Measurements from ENCODE around the gene MMP21. TPM values are rescaled to one million over a fixed set of nuclear protein-coding genes. Genes with fewer than 3 reads are reported as not detected.

The MMP21 gene
- total and polyA plus RNA-seq, 4 donors: 0.17 to 0.54 (median 0.36) TPM

GRCh38 chr10:125742465-125742864 is 33.2 kb downstream of the MMP21 start:
- no peaks in the 10 kb centered on the region for H3K4me1 ChIP-seq (ENCODE audit: control insufficient read depth, insufficient read depth, low read length)
- no CpG with 5 or more reads among the region's 2 CpGs for WGBS (ENCODE audit: insufficient coverage)
- peaks cover 43% of the 10 kb centered on the region for H3K36me3 ChIP-seq (ENCODE audit: control insufficient read depth, insufficient read depth, low read length)
- DNase-seq (ENCODE audit: low read depth in 4 of 6, low spot score in 6 of 6): peak in 4 of 6 donors; percentile 13 to 81 (median 20)
- no peaks in the 10 kb centered on the region for H3K9me3 ChIP-seq (ENCODE audit: control insufficient read depth, insufficient read depth, low read length)
- H3K27me3 ChIP-seq (ENCODE audit: control insufficient read depth, insufficient read depth, low read length): no peaks in the 10 kb centered on the region
- H3K27ac ChIP-seq (ENCODE audit: low read depth, low read length): no peak overlapping the region
- H3K4me3 ChIP-seq (ENCODE audit: low read depth, low read length): no peak overlapping the region

- Histone ChIP-seq H3K4me3 (ENCODE audit: low read depth, low read length) (no peak overlapping the region), H3K27me3 (ENCODE audit: control insufficient read depth, insufficient read depth, low read length) (no peaks in the 10 kb centered on the region), H3K27ac (ENCODE audit: low read depth, low read length) (no peak overlapping the region), H3K36me3 (ENCODE audit: control insufficient read depth, insufficient read depth, low read length) (peaks cover 40% of the 10 kb centered on the region), H3K9me3 (ENCODE audit: control insufficient read depth, insufficient read depth, low read length) (no peaks in the 10 kb centered on the region), H3K4me1 (ENCODE audit: control insufficient read depth, insufficient read depth, low read length) (no peaks in the 10 kb centered on the region)
- WGBS (ENCODE audit: insufficient coverage): 79% methylated on average over 4 of the region's 7 CpGs
- DNase-seq (ENCODE audit: low read depth in 4 of 6, low spot score in 6 of 6): peak in 1 of 6 donors; percentile 15
These were observed 35.5 kb downstream of the MMP21 start for GRCh38 chr10:125739994-125740679.

GRCh38 chr10:125738206-125738605 is 37.4 kb downstream of the MMP21 start:
- H3K36me3 ChIP-seq (ENCODE audit: control insufficient read depth, insufficient read depth, low read length): peaks cover 24% of the 10 kb centered on the region
- no peak overlapping the region for H3K4me3 ChIP-seq (ENCODE audit: low read depth, low read length)
- no peaks in the 10 kb centered on the region for H3K9me3 ChIP-seq (ENCODE audit: control insufficient read depth, insufficient read depth, low read length)
- H3K27me3 ChIP-seq (ENCODE audit: control insufficient read depth, insufficient read depth, low read length): no peaks in the 10 kb centered on the region
- no peaks in the 10 kb centered on the region for H3K4me1 ChIP-seq (ENCODE audit: control insufficient read depth, insufficient read depth, low read length)
- no peak for DNase-seq (ENCODE audit: low read depth in 4 of 6, low spot score in 6 of 6)
- H3K27ac ChIP-seq (ENCODE audit: low read depth, low read length): no peak overlapping the region
- WGBS (ENCODE audit: insufficient coverage): 40% methylated on average over 1 of the region's 5 CpGs

GRCh38 chr10:125734823-125735222 is 40.8 kb downstream of the MMP21 start:
- Histone ChIP-seq H3K27me3 (ENCODE audit: control insufficient read depth, insufficient read depth, low read length) (no peaks in the 10 kb centered on the region), H3K9me3 (ENCODE audit: control insufficient read depth, insufficient read depth, low read length) (no peaks in the 10 kb centered on the region), H3K36me3 (ENCODE audit: control insufficient read depth, insufficient read depth, low read length) (peaks cover 23% of the 10 kb centered on the region), H3K27ac (ENCODE audit: low read depth, low read length) (no peak overlapping the region), H3K4me1 (ENCODE audit: control insufficient read depth, insufficient read depth, low read length) (no peaks in the 10 kb centered on the region), H3K4me3 (ENCODE audit: low read depth, low read length) (no peak overlapping the region)
- no CpG with 5 or more reads among the region's 1 CpG for WGBS (ENCODE audit: insufficient coverage)
- no peak for DNase-seq (ENCODE audit: low read depth in 4 of 6, low spot score in 6 of 6)

- WGBS (ENCODE audit: insufficient coverage): no CpG with 5 or more reads among the region's 1 CpG
- Histone ChIP-seq H3K27me3 (ENCODE audit: control insufficient read depth, insufficient read depth, low read length) (no peaks in the 10 kb centered on the region), H3K27ac (ENCODE audit: low read depth, low read length) (no peak overlapping the region), H3K9me3 (ENCODE audit: control insufficient read depth, insufficient read depth, low read length) (no peaks in the 10 kb centered on the region), H3K36me3 (ENCODE audit: control insufficient read depth, insufficient read depth, low read length) (peaks cover 23% of the 10 kb centered on the region), H3K4me1 (ENCODE audit: control insufficient read depth, insufficient read depth, low read length) (no peaks in the 10 kb centered on the region), H3K4me3 (ENCODE audit: low read depth, low read length) (no peak overlapping the region)
- DNase-seq (ENCODE audit: low read depth in 4 of 6, low spot score in 6 of 6): no peak
These were observed 41.5 kb downstream of the MMP21 start for GRCh38 chr10:125734148-125734547.

GRCh38 chr10:125727436-125727835 is 48.2 kb downstream of the MMP21 start:
- H3K4me3 ChIP-seq (ENCODE audit: low read depth, low read length): no peak overlapping the region
- H3K9me3 ChIP-seq (ENCODE audit: control insufficient read depth, insufficient read depth, low read length): no peaks in the 10 kb centered on the region
- peaks cover 22% of the 10 kb centered on the region for H3K36me3 ChIP-seq (ENCODE audit: control insufficient read depth, insufficient read depth, low read length)
- H3K4me1 ChIP-seq (ENCODE audit: control insufficient read depth, insufficient read depth, low read length): no peaks in the 10 kb centered on the region
- no peaks in the 10 kb centered on the region for H3K27me3 ChIP-seq (ENCODE audit: control insufficient read depth, insufficient read depth, low read length)
- 100% methylated on average over 1 of the region's 3 CpGs for WGBS (ENCODE audit: insufficient coverage)
- DNase-seq (ENCODE audit: low read depth in 4 of 6, low spot score in 6 of 6): no peak
- no peak overlapping the region for H3K27ac ChIP-seq (ENCODE audit: low read depth, low read length)

- H3K36me3 ChIP-seq (ENCODE audit: control insufficient read depth, insufficient read depth, low read length): peaks cover 18% of the 10 kb centered on the region
- no peak overlapping the region for H3K4me3 ChIP-seq (ENCODE audit: low read depth, low read length)
- no peaks in the 10 kb centered on the region for H3K9me3 ChIP-seq (ENCODE audit: control insufficient read depth, insufficient read depth, low read length)
- no peak for DNase-seq (ENCODE audit: low read depth in 4 of 6, low spot score in 6 of 6)
- H3K27ac ChIP-seq (ENCODE audit: low read depth, low read length): no peak overlapping the region
- no peaks in the 10 kb centered on the region for H3K27me3 ChIP-seq (ENCODE audit: control insufficient read depth, insufficient read depth, low read length)
- H3K4me1 ChIP-seq (ENCODE audit: control insufficient read depth, insufficient read depth, low read length): no peaks in the 10 kb centered on the region
- WGBS (ENCODE audit: insufficient coverage): 96% methylated on average over 4 of the region's 7 CpGs
These were observed 48.7 kb downstream of the MMP21 start for GRCh38 chr10:125726914-125727313.

GRCh38 chr10:125722811-125723210 is 52.8 kb downstream of the MMP21 start:
- 100% methylated on average over 1 of the region's 1 CpG for WGBS (ENCODE audit: insufficient coverage)
- Histone ChIP-seq H3K27ac (ENCODE audit: low read depth, low read length) (no peak overlapping the region), H3K36me3 (ENCODE audit: control insufficient read depth, insufficient read depth, low read length) (peaks cover 7% of the 10 kb centered on the region), H3K4me3 (ENCODE audit: low read depth, low read length) (no peak overlapping the region), H3K4me1 (ENCODE audit: control insufficient read depth, insufficient read depth, low read length) (peaks cover 17% of the 10 kb centered on the region), H3K27me3 (ENCODE audit: control insufficient read depth, insufficient read depth, low read length) (no peaks in the 10 kb centered on the region), H3K9me3 (ENCODE audit: control insufficient read depth, insufficient read depth, low read length) (no peaks in the 10 kb centered on the region)
- no peak for DNase-seq (ENCODE audit: low read depth in 4 of 6, low spot score in 6 of 6)

GRCh38 chr10:125721035-125721434 is 54.6 kb downstream of the MMP21 start:
- no peaks in the 10 kb centered on the region for H3K27me3 ChIP-seq (ENCODE audit: control insufficient read depth, insufficient read depth, low read length)
- DNase-seq (ENCODE audit: low read depth in 4 of 6, low spot score in 6 of 6): peak in 1 of 6 donors; percentile 9
- H3K36me3 ChIP-seq (ENCODE audit: control insufficient read depth, insufficient read depth, low read length): peaks cover 3% of the 10 kb centered on the region
- H3K9me3 ChIP-seq (ENCODE audit: control insufficient read depth, insufficient read depth, low read length): no peaks in the 10 kb centered on the region
- WGBS (ENCODE audit: insufficient coverage): 70% methylated on average over 2 of the region's 6 CpGs
- no peak overlapping the region for H3K4me3 ChIP-seq (ENCODE audit: low read depth, low read length)
- peaks cover 17% of the 10 kb centered on the region for H3K4me1 ChIP-seq (ENCODE audit: control insufficient read depth, insufficient read depth, low read length)
- no peak overlapping the region for H3K27ac ChIP-seq (ENCODE audit: low read depth, low read length)

GRCh38 chr10:125720002-125720382 is 55.6 kb downstream of the MMP21 start:
- WGBS (ENCODE audit: insufficient coverage): 1% methylated on average over 11 of the region's 15 CpGs
- Histone ChIP-seq H3K27ac (ENCODE audit: low read depth, low read length) (peak overlapping the region; percentile 88), H3K4me3 (ENCODE audit: low read depth, low read length) (peak overlapping the region; percentile 99), H3K27me3 (ENCODE audit: control insufficient read depth, insufficient read depth, low read length) (no peaks in the 10 kb centered on the region), H3K9me3 (ENCODE audit: control insufficient read depth, insufficient read depth, low read length) (no peaks in the 10 kb centered on the region), H3K36me3 (ENCODE audit: control insufficient read depth, insufficient read depth, low read length) (no peaks in the 10 kb centered on the region), H3K4me1 (ENCODE audit: control insufficient read depth, insufficient read depth, low read length) (peaks cover 17% of the 10 kb centered on the region)
- DNase-seq (ENCODE audit: low read depth in 4 of 6, low spot score in 6 of 6): no peak

Data from spinal cord (tissue), 10 donors.